Left ventricle myocardium inferior (tissue), 1 donor: ENCODE results near the gene DDX41. TPM values are rescaled to one million over a fixed set of nuclear protein-coding genes. Genes with fewer than 3 reads are reported as not detected.

ENCODE experiments used
- DNase-seq: peaks from one replicate; pipeline ENCODE4 v3.0.0-alpha.2; 2020
- H3K27ac ChIP-seq: fragments of 200-600 bp; replicated peaks from 2 replicates; pipeline ENCODE4 v1.8.0; 2021
- H3K27me3 ChIP-seq: fragments of 200-600 bp; 2 replicates; pipeline ENCODE4 v1.8.0; 2021; ENCODE audit warnings: low read depth
- H3K36me3 ChIP-seq: fragments of 200-600 bp; 2 replicates; pipeline ENCODE4 v1.8.0; 2021
- H3K4me1 ChIP-seq: fragments of 200-600 bp; 2 replicates; pipeline ENCODE4 v1.8.0; 2021
- H3K4me3 ChIP-seq: fragments of 200-600 bp; 2 replicates; pipeline ENCODE4 v1.8.0; 2021; ENCODE audit warnings: mild to moderate bottlenecking, moderate library complexity
- H3K9me3 ChIP-seq: fragments of 200-600 bp; replicated peaks from 2 replicates; pipeline ENCODE4 v1.8.0; 2021
- intact Hi-C: fragments of 100-400 bp; cut with micrococcal nuclease; formaldehyde crosslinking; loops from one replicate; pipeline ENCODE4 v1.11.0; 2022
- total RNA-seq: library from RNA; stranded (reverse); fragmentation: NEBNext Ultra II Directional; extraction: Animal tissue kit (Norgen Biotek cat#: 25700); gene quantifications from one replicate; pipeline ENCODE4 v1.2.1, GENCODE V29; 2021
- TF ChIP-seq, protein P1 (sequence below): fragments of 200-600 bp; IDR thresholded peaks from 2 replicates; pipeline ENCODE4 v1.8.0; 2021; ENCODE audit warnings: antibody characterized with exemption, mild to moderate bottlenecking, borderline replicate concordance
- donor health status: DM: no; HTN: yes; CAD: no; lungs with severe emphysema.

DDX41 gene
- total RNA-seq, 1 donor from 2014 or later: 29.7 TPM

DNA sequence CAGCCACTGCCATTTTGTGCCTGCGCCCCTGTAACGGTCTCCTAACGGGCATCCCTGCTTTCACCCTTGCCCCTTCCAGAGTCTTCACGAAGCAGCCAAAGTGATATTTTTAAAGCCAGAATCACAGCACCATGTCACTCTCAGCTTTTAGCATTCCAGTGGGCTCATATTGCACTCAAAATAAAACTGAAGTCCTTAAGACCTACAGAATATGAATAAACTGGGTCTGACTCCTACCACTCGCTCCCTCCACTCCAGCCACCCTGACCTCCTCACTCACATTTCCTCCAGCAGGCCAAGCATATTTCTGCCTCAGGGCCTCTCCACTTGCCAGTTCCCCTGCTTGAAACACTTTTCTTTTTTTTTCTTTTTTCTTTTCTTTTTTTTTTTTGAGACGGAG, 16.9 kb downstream of the DDX41 start:
- intact Hi-C loops: loop anchor here (5.0 kb wide), 1 partner anchor 108 kb away; no protein-coding TSS in a partner anchor
- Histone ChIP-seq H3K4me3 (no peak overlapping the region), H3K4me1 (peaks cover 59% of the 10 kb centered on the region), H3K27me3 (no peaks in the 10 kb centered on the region), H3K36me3 (no peaks in the 10 kb centered on the region), H3K9me3 (no peaks in the 10 kb centered on the region), H3K27ac (peak overlapping the region; percentile 49)
- TF ChIP-seq, protein P1, sequence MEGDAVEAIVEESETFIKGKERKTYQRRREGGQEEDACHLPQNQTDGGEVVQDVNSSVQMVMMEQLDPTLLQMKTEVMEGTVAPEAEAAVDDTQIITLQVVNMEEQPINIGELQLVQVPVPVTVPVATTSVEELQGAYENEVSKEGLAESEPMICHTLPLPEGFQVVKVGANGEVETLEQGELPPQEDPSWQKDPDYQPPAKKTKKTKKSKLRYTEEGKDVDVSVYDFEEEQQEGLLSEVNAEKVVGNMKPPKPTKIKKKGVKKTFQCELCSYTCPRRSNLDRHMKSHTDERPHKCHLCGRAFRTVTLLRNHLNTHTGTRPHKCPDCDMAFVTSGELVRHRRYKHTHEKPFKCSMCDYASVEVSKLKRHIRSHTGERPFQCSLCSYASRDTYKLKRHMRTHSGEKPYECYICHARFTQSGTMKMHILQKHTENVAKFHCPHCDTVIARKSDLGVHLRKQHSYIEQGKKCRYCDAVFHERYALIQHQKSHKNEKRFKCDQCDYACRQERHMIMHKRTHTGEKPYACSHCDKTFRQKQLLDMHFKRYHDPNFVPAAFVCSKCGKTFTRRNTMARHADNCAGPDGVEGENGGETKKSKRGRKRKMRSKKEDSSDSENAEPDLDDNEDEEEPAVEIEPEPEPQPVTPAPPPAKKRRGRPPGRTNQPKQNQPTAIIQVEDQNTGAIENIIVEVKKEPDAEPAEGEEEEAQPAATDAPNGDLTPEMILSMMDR: no peak
- no peak for DNase-seq

DNA sequence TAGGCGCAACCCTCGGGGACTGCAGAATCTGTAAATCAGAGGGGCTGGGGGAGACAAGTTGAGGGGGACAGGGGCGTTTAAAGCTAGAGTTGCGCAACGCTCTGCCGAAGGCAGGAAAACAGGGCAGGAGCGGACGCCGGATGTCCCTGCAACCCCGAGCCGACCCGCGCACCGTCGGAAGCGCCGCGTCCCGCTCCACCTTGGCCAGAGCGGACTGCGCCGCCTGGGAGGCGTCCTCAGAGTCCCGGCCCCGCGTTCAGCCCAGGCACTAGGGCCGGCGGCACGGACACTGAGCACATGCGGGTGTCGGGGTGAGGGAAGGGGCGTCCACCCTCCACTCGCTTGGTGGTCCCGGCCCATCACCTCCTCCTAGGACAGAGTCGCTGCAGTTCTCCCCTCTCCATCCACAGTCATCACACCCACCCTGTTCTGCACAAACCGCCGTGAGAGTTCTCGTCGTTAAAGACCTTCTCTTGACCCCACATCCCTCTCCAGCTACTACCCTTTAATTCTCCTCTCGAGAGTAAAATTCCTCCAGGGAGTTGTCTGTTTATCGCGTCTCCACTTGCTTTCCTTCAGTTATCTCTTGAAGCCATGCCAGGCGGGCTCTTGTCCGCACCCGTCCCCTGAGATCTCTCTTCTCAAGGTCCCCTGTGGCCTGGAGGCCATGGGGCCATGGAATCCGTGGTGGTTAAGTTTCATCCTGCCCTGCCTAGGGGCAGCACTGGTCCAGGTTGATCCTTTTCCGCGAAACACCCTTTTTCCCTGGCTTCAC, 18.6 kb downstream of the DDX41 start:
- DNase-seq: peak; percentile 56
- TF ChIP-seq, protein P1: no peak
- intact Hi-C loops: no loop called here
- Histone ChIP-seq H3K4me3 (peak overlapping the region; percentile 96), H3K9me3 (no peaks in the 10 kb centered on the region), H3K36me3 (no peaks in the 10 kb centered on the region), H3K27me3 (no peaks in the 10 kb centered on the region), H3K27ac (peak overlapping the region; percentile 95), H3K4me1 (peaks cover 76% of the 10 kb centered on the region)

DNA sequence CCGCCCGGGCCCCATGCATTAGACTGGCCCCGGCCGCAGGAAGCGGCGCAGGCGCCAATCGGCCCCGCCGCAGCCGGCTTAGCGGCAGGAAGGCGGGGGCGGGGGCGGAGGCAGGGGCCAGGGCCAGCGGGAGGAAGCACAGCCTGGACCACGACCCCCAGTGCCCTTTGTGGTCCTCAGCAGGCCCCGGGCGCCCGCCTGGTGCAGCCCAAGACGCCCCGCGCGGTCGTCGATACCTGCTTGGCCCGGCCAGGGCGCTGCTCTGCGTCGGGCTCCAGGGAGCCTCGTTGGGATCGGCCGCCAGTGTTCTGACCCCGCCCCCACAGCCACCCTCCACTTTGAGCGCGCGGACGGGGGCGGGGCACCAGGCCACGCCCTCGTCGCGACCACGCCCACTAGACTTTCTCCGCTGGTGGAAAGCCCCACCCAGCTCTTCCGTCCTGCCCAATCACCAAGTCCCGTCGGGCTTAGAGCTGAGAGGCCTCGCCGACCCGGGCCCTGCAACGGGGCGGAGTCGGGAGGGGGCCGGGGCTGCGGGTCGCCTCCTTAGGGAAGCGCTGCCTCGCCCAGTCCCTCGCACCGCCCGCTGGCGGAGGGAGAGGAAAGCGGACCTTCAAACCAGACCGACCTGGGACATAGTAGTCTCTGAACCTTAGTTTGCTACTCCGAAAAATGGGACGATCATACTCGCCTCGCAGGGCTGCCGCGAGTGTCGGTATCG, 19.3 kb downstream of the DDX41 start, which contains the start of gene PDLIM7:
Gene PDLIM7 (minus strand): TSS at position 313 of the 721 bp plus-strand sequence. CDS start 1,092 bp downstream, outside the sequence.
- peaks cover 7% of the 10 kb centered on the region for H3K36me3 ChIP-seq
- intact Hi-C loops: no loop called here
- peak; percentile 96 for DNase-seq
- peaks cover 83% of the 10 kb centered on the region for H3K4me1 ChIP-seq
- no peaks in the 10 kb centered on the region for H3K27me3 ChIP-seq
- peak within 1 kb of the TSS; percentile 95 for H3K27ac ChIP-seq
- H3K4me3 ChIP-seq: peak within 1 kb of the TSS; percentile 96
- H3K9me3 ChIP-seq: no peaks in the 10 kb centered on the region
- TF ChIP-seq, protein P1: peak; percentile 36

DNA sequence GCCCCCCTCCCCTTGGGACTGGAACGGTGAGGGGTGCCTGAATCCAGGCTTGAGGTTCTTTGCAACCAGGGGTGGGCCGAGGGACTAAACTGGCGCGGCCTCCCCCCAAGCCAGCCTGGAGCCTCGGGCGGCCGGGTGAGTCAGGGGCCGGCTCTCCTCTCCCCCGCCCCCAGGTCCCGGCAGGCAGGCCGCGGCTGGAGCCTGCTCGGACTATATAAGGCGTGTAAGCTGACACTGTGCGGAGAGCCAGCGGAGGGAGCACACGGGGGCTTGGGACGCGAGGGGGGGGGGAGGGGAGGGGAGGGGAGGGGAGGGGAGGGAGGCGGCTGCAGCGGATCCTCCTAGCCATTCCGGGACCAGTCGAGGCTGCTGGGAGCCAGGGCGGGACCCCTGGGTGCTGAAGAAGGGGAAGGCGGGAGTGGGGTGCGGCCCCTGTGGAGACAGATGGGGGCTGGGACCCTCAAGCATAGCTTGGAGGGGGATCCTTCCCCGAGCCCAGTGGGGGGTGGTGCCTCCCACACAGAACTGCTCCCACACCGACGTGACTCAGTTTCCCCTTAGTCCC, 20.0 kb downstream of the DDX41 start:
- peaks cover 84% of the 10 kb centered on the region for H3K4me1 ChIP-seq
- intact Hi-C loops: no loop called here
- TF ChIP-seq, protein P1: no peak
- H3K27me3 ChIP-seq: no peaks in the 10 kb centered on the region
- peak overlapping the region; percentile 96 for H3K4me3 ChIP-seq
- peaks cover 14% of the 10 kb centered on the region for H3K36me3 ChIP-seq
- H3K9me3 ChIP-seq: no peaks in the 10 kb centered on the region
- DNase-seq: peak; percentile 69
- H3K27ac ChIP-seq: peak overlapping the region; percentile 95

DNA sequence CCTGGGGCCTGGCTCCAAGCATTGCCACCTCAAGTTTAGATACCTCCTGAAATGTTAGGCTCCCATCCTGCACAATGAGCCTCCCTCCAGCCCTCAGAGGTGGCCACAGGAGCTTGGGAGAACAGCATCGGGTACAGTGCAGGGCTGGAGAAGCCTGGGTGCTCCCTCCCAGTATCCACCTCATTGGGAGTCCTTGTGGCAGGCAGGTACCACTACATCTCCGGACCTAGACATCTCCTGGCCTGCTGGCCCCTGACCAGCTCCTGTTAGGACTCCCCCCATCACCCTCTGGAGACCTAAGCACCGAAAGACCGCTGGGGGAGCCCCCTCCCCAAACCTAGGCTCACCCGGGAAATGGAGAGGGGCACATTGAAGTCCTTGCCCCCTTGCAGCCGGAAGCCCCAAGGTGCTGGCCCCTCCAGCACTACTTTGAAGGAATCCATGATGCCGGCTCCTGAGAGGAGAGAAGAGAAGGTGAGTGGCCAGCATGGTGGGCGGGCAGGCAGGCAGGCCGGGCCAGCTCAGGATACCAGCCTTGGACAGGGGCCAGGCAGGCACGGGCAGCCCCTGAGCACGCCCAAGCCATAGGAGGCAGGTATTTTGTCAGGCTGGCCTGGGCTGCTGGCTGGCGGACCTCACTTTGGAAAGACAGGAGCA, 20.6 kb downstream of the DDX41 start:
- intact Hi-C loops: no loop called here
- TF ChIP-seq, protein P1: peak; percentile 26
- H3K4me3 ChIP-seq: peak overlapping the region; percentile 96
- H3K36me3 ChIP-seq: peaks cover 20% of the 10 kb centered on the region
- peak overlapping the region; percentile 95 for H3K27ac ChIP-seq
- peak; percentile 36 for DNase-seq
- peaks cover 86% of the 10 kb centered on the region for H3K4me1 ChIP-seq
- no peaks in the 10 kb centered on the region for H3K27me3 ChIP-seq
- H3K9me3 ChIP-seq: no peaks in the 10 kb centered on the region
